SH-SY5Y (cell line): ENCODE data around the gene UPK3A.

Source experiments
- GATA2 ChIP-seq: IDR thresholded peaks from 2 replicates; pipeline ENCODE4 v1.6.1; 2011; ENCODE audit warnings: mild to moderate bottlenecking, low read depth, low read length
- GATA3 ChIP-seq: IDR thresholded peaks from 2 replicates; pipeline ENCODE4 v1.6.1; 2011; ENCODE audit warnings: low read depth, mild to moderate bottlenecking, low read length, moderate library complexity

DNA sequence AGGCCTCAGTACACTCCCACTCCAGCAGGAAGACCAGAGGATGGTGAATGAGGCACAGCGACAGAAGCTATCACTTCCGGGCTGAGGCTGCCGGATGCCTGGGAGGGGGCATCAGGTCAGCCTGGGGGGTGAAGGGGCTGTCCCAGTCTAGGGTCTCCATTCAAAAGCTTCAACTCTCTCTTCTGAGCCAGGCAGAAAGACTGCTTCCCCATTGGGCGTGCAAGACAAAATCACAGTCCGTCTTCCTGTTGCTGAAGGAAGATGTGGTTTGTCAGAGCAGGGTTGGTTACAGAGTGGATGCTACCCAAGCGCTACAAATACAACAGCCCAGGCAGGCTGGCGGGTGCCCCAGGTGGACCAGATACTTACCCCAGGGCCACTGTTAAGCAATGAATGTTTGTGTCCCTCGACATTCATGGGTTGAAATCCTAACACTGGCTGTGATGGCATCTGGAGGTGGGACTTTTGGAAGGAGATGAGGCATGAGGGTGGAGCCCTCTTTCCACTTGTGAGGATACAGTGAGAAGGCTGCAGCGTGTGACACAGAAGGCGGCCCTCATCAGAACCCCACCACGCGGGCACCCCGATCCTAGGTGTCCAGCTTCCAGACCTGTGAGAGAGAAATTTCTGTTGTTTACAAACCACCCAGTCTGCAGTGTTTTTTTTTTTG, 12.0 kb downstream of the UPK3A start:
- TF ChIP-seq GATA3: no peak
- TF ChIP-seq GATA2: no peak
